Measurements from ENCODE around the gene CFAP90.

GRCh38 chr5:7874639-7875038 lies 23.7 kb upstream of the CFAP90 start:
- TF ChIP-seq ATF3 (IDR thresholded peaks at IDR 0.05) (no peak), CTCF (IDR thresholded peaks at IDR 0.05 in 2 of 3, conservative IDR thresholded peaks at IDR 0.05 in 1 of 3; ENCODE audit: borderline replicate concordance in 1 of 3, insufficient read depth in 1 of 3, low read depth in 2 of 3, low read length in 2 of 3) (no peak), POLR2AphosphoS5 (IDR thresholded peaks at IDR 0.05; ENCODE audit: low read depth, low read length) (no peak), SRF (IDR thresholded peaks at IDR 0.05; ENCODE audit: low read depth) (no peak), POLR2A (IDR thresholded peaks at IDR 0.05; ENCODE audit: borderline replicate concordance, extremely low read depth, insufficient read depth, insufficient read length) (no peak)
